ENCODE data around the gene IFNL4. TPM values are rescaled to one million over a fixed set of nuclear protein-coding genes. Genes with fewer than 3 reads are reported as not detected.
"Not testable (repeated sequence)": the region's sequence is repeated elsewhere in the genome, so short reads cannot be mapped to it uniquely, and the experiment has no call there.

Gene IFNL4
- total and polyA plus RNA-seq, 4 donors, result not detected

- no peak overlapping the region for H3K27ac ChIP-seq (ENCODE audit: low read depth in 1 of 2, low read length in 2 of 2)
- peaks cover 0 to 2% (median 0%) of the 10 kb centered on the region in 4 donors for H3K27me3 ChIP-seq (ENCODE audit: control insufficient read depth in 4 of 4, insufficient read depth in 4 of 4, low read length in 3 of 4)
- H3K36me3 ChIP-seq (ENCODE audit: control insufficient read depth in 4 of 4, insufficient read depth in 3 of 4, low read depth in 1 of 4, low read length in 3 of 4), result no peaks in the 10 kb centered on the region
- peaks cover 3 to 20% (median 15%) of the 10 kb centered on the region in 4 donors for H3K4me1 ChIP-seq (ENCODE audit: control insufficient read depth in 4 of 4, insufficient read depth in 4 of 4, low read length in 3 of 4)
- WGBS, result 37% methylated on average over 42 of the region's 42 CpGs
- no peak overlapping the region for H3K4me3 ChIP-seq (ENCODE audit: low read depth in 1 of 3, low read length in 3 of 3)
- DNase-seq (ENCODE audit: low spot score), result peak; percentile 41
- H3K9ac ChIP-seq (ENCODE audit: low read depth in 1 of 2, low read length in 2 of 2), result no peak overlapping the region
- H3K9me3 ChIP-seq (ENCODE audit: control insufficient read depth in 4 of 4, low read length in 3 of 4), result no peaks in the 10 kb centered on the region
- TF ChIP-seq EGR1 (IDR thresholded peaks at IDR 0.05; ENCODE audit: low read depth in 2 of 2) (no peak), RAD21 (IDR thresholded peaks at IDR 0.05) (no peak), SP1 (IDR thresholded peaks at IDR 0.05) (no peak)
- TF ChIP-seq, protein P1, sequence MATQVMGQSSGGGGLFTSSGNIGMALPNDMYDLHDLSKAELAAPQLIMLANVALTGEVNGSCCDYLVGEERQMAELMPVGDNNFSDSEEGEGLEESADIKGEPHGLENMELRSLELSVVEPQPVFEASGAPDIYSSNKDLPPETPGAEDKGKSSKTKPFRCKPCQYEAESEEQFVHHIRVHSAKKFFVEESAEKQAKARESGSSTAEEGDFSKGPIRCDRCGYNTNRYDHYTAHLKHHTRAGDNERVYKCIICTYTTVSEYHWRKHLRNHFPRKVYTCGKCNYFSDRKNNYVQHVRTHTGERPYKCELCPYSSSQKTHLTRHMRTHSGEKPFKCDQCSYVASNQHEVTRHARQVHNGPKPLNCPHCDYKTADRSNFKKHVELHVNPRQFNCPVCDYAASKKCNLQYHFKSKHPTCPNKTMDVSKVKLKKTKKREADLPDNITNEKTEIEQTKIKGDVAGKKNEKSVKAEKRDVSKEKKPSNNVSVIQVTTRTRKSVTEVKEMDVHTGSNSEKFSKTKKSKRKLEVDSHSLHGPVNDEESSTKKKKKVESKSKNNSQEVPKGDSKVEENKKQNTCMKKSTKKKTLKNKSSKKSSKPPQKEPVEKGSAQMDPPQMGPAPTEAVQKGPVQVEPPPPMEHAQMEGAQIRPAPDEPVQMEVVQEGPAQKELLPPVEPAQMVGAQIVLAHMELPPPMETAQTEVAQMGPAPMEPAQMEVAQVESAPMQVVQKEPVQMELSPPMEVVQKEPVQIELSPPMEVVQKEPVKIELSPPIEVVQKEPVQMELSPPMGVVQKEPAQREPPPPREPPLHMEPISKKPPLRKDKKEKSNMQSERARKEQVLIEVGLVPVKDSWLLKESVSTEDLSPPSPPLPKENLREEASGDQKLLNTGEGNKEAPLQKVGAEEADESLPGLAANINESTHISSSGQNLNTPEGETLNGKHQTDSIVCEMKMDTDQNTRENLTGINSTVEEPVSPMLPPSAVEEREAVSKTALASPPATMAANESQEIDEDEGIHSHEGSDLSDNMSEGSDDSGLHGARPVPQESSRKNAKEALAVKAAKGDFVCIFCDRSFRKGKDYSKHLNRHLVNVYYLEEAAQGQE (IDR thresholded peaks at IDR 0.05), result no peak
- TF ChIP-seq, protein P2, sequence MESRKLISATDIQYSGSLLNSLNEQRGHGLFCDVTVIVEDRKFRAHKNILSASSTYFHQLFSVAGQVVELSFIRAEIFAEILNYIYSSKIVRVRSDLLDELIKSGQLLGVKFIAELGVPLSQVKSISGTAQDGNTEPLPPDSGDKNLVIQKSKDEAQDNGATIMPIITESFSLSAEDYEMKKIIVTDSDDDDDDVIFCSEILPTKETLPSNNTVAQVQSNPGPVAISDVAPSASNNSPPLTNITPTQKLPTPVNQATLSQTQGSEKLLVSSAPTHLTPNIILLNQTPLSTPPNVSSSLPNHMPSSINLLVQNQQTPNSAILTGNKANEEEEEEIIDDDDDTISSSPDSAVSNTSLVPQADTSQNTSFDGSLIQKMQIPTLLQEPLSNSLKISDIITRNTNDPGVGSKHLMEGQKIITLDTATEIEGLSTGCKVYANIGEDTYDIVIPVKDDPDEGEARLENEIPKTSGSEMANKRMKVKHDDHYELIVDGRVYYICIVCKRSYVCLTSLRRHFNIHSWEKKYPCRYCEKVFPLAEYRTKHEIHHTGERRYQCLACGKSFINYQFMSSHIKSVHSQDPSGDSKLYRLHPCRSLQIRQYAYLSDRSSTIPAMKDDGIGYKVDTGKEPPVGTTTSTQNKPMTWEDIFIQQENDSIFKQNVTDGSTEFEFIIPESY (IDR thresholded peaks at IDR 0.05), result no peak
These were observed 1.5 kb downstream of the IFNL4 start for GRCh38 chr19:39246951-39247669.

DNA sequence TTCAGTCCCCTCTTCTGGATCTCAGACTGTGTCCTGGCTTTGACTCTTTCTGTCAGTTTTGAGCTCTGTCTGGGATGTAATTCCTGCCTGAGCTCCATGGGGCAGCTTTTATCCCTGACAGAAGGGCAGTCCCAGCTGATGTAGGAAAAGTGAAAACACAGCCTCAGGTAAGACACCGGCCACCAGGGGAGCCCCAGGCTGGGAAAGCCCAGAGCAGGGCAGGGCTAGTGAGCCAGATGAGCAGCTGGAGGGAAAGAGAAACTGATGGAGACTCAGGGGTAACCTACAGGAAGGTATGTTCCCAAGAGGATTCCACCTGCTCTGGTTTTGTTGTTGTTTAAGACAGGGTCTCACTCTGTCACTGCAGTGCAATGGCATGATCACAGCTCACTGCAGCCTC is 3.5 kb downstream of the IFNL4 start:
- not testable (repeated sequence) for H3K36me3 ChIP-seq (ENCODE audit: control insufficient read depth in 4 of 4, insufficient read depth in 3 of 4, low read depth in 1 of 4, low read length in 3 of 4); H3K9me3 ChIP-seq (ENCODE audit: control insufficient read depth in 4 of 4, low read length in 3 of 4); H3K27me3 ChIP-seq (ENCODE audit: control insufficient read depth in 4 of 4, insufficient read depth in 4 of 4, low read length in 3 of 4); H3K4me3 ChIP-seq (ENCODE audit: low read depth in 1 of 3, low read length in 3 of 3); H3K9ac ChIP-seq (ENCODE audit: low read depth in 1 of 2, low read length in 2 of 2); H3K27ac ChIP-seq (ENCODE audit: low read depth in 1 of 2, low read length in 2 of 2); DNase-seq (ENCODE audit: low spot score)
- H3K4me1 ChIP-seq (ENCODE audit: control insufficient read depth in 4 of 4, insufficient read depth in 4 of 4, low read length in 3 of 4), result peaks cover 3 to 20% (median 15%) of the 10 kb centered on the region in 4 donors
- no CpG with 5 or more reads among the region's 1 CpG for WGBS

DNA sequence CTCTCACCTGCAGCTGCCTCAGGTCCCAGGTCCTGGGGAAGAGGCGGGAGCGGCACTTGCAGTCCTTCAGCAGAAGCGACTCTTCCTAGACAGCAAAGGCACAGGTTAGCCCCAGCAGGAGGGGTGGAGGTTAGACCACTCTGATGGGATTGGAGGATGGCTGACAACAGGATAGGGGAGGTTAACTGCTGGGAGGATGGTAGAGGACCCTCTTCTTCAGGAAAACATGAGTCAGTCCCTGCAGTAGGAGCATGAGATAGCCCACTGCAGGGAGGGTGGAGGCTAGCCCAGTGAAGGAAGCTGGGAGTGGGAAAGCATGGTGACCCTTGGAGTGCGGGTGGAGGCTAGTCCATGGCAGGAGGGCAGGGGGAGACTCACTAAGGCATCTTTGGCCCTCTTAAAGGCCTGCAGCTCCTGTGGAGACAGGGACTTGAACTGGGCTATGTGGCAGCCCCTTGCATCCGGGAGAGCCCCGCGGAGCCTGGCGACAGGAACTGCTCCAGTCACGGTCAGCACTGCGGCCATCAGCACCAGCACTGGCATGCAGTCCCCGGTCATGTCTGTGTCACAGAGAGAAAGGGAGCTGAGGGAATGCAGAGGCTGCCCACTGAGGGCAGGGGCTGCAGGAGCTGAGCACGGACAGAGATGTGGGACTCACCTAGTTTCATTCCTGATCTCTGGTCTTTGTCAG is 4.1 kb downstream of the IFNL4 start, which contains the start of gene IFNL3:
Gene IFNL3 (minus strand): TSS at position 597 of the 691 bp plus-strand sequence. CDS start 39 bp downstream, at position 558.
- not testable (repeated sequence) for H3K9ac ChIP-seq (ENCODE audit: low read depth in 1 of 2, low read length in 2 of 2); H3K36me3 ChIP-seq (ENCODE audit: control insufficient read depth in 4 of 4, insufficient read depth in 3 of 4, low read depth in 1 of 4, low read length in 3 of 4); DNase-seq (ENCODE audit: low spot score); H3K9me3 ChIP-seq (ENCODE audit: control insufficient read depth in 4 of 4, low read length in 3 of 4); H3K4me3 ChIP-seq (ENCODE audit: low read depth in 1 of 3, low read length in 3 of 3); H3K27ac ChIP-seq (ENCODE audit: low read depth in 1 of 2, low read length in 2 of 2); H3K27me3 ChIP-seq (ENCODE audit: control insufficient read depth in 4 of 4, insufficient read depth in 4 of 4, low read length in 3 of 4)
- peaks cover 3 to 18% (median 14%) of the 10 kb centered on the region in 4 donors for H3K4me1 ChIP-seq (ENCODE audit: control insufficient read depth in 4 of 4, insufficient read depth in 4 of 4, low read length in 3 of 4)
- WGBS, result 79% methylated on average over 12 of the region's 12 CpGs

- not testable (repeated sequence) for H3K9ac ChIP-seq (ENCODE audit: low read depth in 1 of 2, low read length in 2 of 2); H3K27ac ChIP-seq (ENCODE audit: low read depth in 1 of 2, low read length in 2 of 2); DNase-seq (ENCODE audit: low spot score); H3K9me3 ChIP-seq (ENCODE audit: control insufficient read depth in 4 of 4, low read length in 3 of 4); H3K4me3 ChIP-seq (ENCODE audit: low read depth in 1 of 3, low read length in 3 of 3); H3K27me3 ChIP-seq (ENCODE audit: control insufficient read depth in 4 of 4, insufficient read depth in 4 of 4, low read length in 3 of 4); H3K36me3 ChIP-seq (ENCODE audit: control insufficient read depth in 4 of 4, insufficient read depth in 3 of 4, low read depth in 1 of 4, low read length in 3 of 4)
- peaks cover 2 to 13% (median 8%) of the 10 kb centered on the region in 4 donors for H3K4me1 ChIP-seq (ENCODE audit: control insufficient read depth in 4 of 4, insufficient read depth in 4 of 4, low read length in 3 of 4)
- WGBS, result 69% methylated on average over 13 of the region's 13 CpGs
These were observed 4.9 kb downstream of the IFNL4 start for GRCh38 chr19:39243741-39244140.

All from liver (tissue), 9 donors.